ENCODE data around the gene MAST3. TPM values are rescaled to one million over a fixed set of nuclear protein-coding genes. Genes with fewer than 3 reads are reported as not detected.

MAST3 gene
- total RNA-seq, 1 experiment from 2014 or later, result 4.1 TPM

DNA sequence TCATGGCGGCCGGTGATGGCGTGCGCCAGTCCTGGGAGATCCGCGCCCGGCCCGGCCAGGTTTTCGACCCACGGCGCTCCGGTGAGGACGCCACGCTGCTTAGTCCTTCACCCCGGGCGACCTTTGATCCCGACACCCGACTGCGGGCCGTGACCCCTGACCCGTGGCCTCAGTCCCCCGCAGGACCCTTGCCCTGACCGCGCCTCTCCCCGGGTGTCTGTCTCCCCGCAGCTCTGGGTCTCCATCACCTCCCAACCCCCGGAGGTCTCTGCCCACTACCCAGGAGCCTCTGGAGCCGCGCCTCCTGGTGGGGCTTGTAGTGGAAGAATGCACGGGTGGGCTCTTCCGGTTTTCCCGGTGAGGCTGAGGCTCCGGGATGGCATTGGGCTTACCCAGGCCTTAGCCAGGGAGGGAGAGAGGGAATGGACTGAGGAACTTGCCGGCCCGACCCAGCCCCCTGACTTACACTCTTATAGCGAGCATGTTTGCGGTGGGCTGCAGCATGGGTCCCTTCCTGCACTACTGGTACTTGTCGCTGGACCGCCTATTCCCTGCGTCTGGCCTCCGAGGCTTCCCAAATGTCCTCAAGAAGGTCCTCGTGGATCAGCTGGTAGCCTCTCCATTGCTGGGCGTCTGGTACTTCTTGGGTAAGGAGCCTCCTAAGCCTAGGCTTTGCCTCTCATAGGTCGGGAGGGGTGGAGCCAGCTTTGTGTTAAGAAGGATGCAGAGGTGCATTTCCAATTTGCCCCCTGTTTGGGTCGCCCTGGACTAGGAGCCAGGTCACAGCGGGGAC is 96.0 kb downstream of the MAST3 start:
- Mint-ChIP-seq H3K36me3 (ENCODE audit: insufficient read depth, unreplicated experiment) (peaks cover 26% of the 10 kb centered on the region), H3K27me3 (ENCODE audit: insufficient read depth, unreplicated experiment) (no peaks in the 10 kb centered on the region), H3K9me3 (ENCODE audit: unreplicated experiment) (no peaks in the 10 kb centered on the region), H3K4me1 (ENCODE audit: insufficient read depth, unreplicated experiment) (peaks cover 12% of the 10 kb centered on the region), H3K27ac (ENCODE audit: low read depth, unreplicated experiment) (no peak overlapping the region), H3K4me3 (ENCODE audit: unreplicated experiment) (peak overlapping the region; percentile 78)
- TF ChIP-seq, protein P1, sequence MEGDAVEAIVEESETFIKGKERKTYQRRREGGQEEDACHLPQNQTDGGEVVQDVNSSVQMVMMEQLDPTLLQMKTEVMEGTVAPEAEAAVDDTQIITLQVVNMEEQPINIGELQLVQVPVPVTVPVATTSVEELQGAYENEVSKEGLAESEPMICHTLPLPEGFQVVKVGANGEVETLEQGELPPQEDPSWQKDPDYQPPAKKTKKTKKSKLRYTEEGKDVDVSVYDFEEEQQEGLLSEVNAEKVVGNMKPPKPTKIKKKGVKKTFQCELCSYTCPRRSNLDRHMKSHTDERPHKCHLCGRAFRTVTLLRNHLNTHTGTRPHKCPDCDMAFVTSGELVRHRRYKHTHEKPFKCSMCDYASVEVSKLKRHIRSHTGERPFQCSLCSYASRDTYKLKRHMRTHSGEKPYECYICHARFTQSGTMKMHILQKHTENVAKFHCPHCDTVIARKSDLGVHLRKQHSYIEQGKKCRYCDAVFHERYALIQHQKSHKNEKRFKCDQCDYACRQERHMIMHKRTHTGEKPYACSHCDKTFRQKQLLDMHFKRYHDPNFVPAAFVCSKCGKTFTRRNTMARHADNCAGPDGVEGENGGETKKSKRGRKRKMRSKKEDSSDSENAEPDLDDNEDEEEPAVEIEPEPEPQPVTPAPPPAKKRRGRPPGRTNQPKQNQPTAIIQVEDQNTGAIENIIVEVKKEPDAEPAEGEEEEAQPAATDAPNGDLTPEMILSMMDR (IDR thresholded peaks at IDR 0.05; ENCODE audit: unreplicated experiment), result no peak
- POLR2A ChIA-PET, result interaction anchor here (0.6 to 4.9 kb wide), 36 partner anchors 11 to 888 kb away, joined by 3 to 147 read pairs (median 4); partner anchors contain the start of genes CCDC124, GDF15, IFI30 and IQCN
- CTCF ChIA-PET, result interaction anchor here (0.6 to 1.5 kb wide), 4 partner anchors 9 to 60 kb away, joined by 3 to 7 read pairs (median 4); no protein-coding TSS in a partner anchor
- intact Hi-C loops (cut with micrococcal nuclease), result loop anchor here (2.0 kb wide), 1 partner anchor 217 kb away; no protein-coding TSS in a partner anchor
- BruUV-seq (replicated peaks), result TSS peak; percentile 36
- DNase-seq (ENCODE audit: unreplicated experiment), result no peak

- peaks cover 29% of the 10 kb centered on the region for H3K36me3 Mint-ChIP-seq (ENCODE audit: insufficient read depth, unreplicated experiment)
- DNase-seq (ENCODE audit: unreplicated experiment), result no peak
- intact Hi-C loops (cut with micrococcal nuclease), result no loop called here
- no peaks in the 10 kb centered on the region for H3K9me3 Mint-ChIP-seq (ENCODE audit: unreplicated experiment)
- H3K4me1 Mint-ChIP-seq (ENCODE audit: insufficient read depth, unreplicated experiment), result peaks cover 12% of the 10 kb centered on the region
- H3K27ac Mint-ChIP-seq (ENCODE audit: low read depth, unreplicated experiment), result no peak overlapping the region
- peak overlapping the region; percentile 78 for H3K4me3 Mint-ChIP-seq (ENCODE audit: unreplicated experiment)
- TF ChIP-seq, protein P1 (IDR thresholded peaks at IDR 0.05; ENCODE audit: unreplicated experiment), result no peak
- BruUV-seq (replicated peaks), result no TSS peak
- POLR2A ChIA-PET, result interaction anchor here (0.7 to 4.9 kb wide), 7 partner anchors 10 to 86 kb away, joined by 3 to 147 read pairs (median 12); partner anchors contain the start of genes JUND and RAB3A
- CTCF ChIA-PET, result interaction anchor here (0.7 to 1.5 kb wide), 3 partner anchors 9 to 134 kb away, joined by 3 to 5 read pairs (median 4); no protein-coding TSS in a partner anchor
- no peaks in the 10 kb centered on the region for H3K27me3 Mint-ChIP-seq (ENCODE audit: insufficient read depth, unreplicated experiment)
These were observed 96.6 kb downstream of the MAST3 start for GRCh38 chr19:18194181-18194530.

- H3K4me3 Mint-ChIP-seq (ENCODE audit: unreplicated experiment), result peak overlapping the region; percentile 78
- POLR2A ChIA-PET, result interaction anchor here (0.7 to 4.9 kb wide), 5 partner anchors 9 to 86 kb away, joined by 3 to 147 read pairs (median 12); partner anchors contain the start of genes JUND and RAB3A
These were observed 97.1 kb downstream of the MAST3 start for GRCh38 chr19:18194554-18195238.

More at GRCh38 chr19:18194554-18195238, 97.1 kb downstream of the MAST3 start:
- Mint-ChIP-seq H3K9me3 (ENCODE audit: unreplicated experiment) (no peaks in the 10 kb centered on the region), H3K4me1 (ENCODE audit: insufficient read depth, unreplicated experiment) (peaks cover 12% of the 10 kb centered on the region), H3K27me3 (ENCODE audit: insufficient read depth, unreplicated experiment) (no peaks in the 10 kb centered on the region), H3K27ac (ENCODE audit: low read depth, unreplicated experiment) (no peak overlapping the region), H3K36me3 (ENCODE audit: insufficient read depth, unreplicated experiment) (peaks cover 31% of the 10 kb centered on the region)
- CTCF ChIA-PET, result interaction anchor here (0.6 to 1.5 kb wide), 3 partner anchors 29 to 134 kb away, joined by 3 to 5 read pairs (median 4); no protein-coding TSS in a partner anchor
- BruUV-seq (replicated peaks), result no TSS peak
- TF ChIP-seq, protein P1 (IDR thresholded peaks at IDR 0.05; ENCODE audit: unreplicated experiment), result no peak
- intact Hi-C loops (cut with micrococcal nuclease), result no loop called here
- peak; percentile 65 for DNase-seq (ENCODE audit: unreplicated experiment)

Data from MCF 10A (cell line).